ENCODE measurements around the gene POU3F3.

POU3F3 gene

DNA sequence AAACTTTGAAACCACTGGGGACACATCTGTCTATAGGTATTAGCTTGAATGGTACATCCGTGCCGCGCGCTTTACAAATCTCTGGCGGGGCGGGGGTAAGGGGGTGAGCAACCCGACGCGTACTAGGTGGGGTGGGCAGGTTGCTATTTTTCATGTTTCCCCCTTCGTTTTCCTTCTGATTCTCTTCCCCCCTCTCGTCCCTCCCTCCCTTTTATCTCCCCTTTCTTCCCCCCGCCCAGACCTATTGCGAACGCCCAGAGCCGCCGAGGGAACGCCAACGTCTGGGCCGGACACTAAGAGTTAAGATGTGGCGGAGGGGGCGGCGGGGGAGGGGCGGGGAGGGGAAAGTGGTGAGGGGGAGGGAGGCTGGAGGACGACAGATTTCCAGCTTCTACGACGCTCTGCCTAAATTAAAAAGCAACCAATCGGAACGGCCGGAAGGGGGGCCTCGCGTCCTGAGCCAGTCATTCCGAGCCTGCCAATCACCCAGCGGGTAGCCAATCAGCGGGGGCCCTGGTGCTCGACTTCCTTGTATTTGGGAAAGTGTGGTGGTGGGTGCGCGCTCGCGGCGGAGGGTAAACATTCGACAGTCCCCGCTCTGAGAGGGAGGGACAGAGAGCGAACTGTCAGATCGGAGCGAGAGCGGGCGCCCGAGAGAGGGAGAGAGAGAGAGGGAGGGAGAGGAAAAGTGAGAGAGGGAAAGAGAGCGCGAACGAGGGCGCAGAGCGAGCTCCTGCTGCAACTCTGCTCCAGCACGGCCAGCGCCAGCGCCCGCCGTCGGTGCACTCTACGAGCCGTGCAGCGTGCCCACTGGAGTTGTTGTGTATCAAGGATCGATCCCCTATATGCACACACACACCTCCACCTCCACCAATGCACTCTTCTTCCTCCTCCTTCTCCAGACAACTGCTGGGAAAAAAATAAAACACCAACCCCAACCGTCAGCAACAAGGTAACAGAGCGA lies at the start of gene POU3F3:
TSS of gene POU3F3 (plus strand) at position 582 of the 964 bp plus-strand sequence. CDS start 1,396 bp downstream, outside the sequence.
- ATAC-seq (replicated peaks): peak; percentile 44 to 57
- Mint-ChIP-seq H3K4me1 (peaks cover 33 to 55% of the 10 kb centered on the region in 2 donors), H3K4me3 (peak within 1 kb of the TSS; percentile 81 to 83), H3K27ac (peak within 1 kb of the TSS; percentile 94), H3K36me3 (peaks cover 6 to 12% of the 10 kb centered on the region in 2 donors), H3K27me3 (peaks cover 77 to 86% of the 10 kb centered on the region in 2 donors), H3K9me3 (peaks cover 3 to 4% of the 10 kb centered on the region in 2 donors)
- DNase-seq: peak; percentile 27

DNA sequence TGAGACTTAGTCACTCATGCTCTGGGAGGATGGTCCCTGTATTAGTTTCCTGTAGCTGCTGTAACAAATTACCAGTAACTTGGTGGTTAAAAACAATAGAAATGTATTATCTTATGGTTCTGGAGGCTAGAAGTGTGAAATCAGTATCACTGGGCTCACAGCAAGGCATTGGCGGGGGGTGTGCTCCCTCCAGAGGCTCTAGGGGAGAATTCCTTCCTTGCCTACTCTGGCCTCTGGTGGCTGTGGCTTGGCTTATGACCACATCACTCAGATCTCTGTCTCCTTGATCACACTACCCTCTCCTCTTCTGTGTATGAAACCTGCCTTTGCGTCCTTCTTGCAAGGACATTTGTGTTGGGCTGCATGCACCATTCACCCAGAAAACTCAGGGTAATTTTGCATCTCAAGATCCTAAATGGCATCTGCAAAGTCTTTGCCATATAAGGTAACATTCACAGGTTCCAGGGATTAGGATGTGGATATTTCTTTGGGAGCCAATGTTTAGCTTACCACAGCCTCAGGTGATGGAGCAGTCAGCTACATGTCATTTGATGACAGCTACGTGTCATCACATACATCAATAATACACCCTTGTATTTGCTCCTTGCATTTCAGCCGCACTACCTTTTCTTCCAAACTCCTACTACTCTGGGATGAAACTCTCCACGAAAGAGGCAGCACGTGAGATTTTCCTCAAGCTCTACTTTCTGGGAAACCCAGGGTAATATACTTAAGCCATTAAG lies 49.6 kb upstream of the POU3F3 start:
- no peak overlapping the region for H3K4me3 Mint-ChIP-seq
- no peak for DNase-seq
- peaks cover 11 to 20% of the 10 kb centered on the region in 2 donors for H3K27me3 Mint-ChIP-seq
- H3K27ac Mint-ChIP-seq: no peak overlapping the region
- H3K9me3 Mint-ChIP-seq: peaks cover 11 to 14% of the 10 kb centered on the region in 2 donors
- no peak for ATAC-seq (replicated peaks)
- peaks cover 0 to 2% of the 10 kb centered on the region in 2 donors for H3K36me3 Mint-ChIP-seq
- no peaks in the 10 kb centered on the region for H3K4me1 Mint-ChIP-seq

- no peak overlapping the region for H3K27ac Mint-ChIP-seq
- no peak for DNase-seq
- no peaks in the 10 kb centered on the region for H3K4me1 Mint-ChIP-seq
- no peak for ATAC-seq (replicated peaks)
- H3K9me3 Mint-ChIP-seq: peaks cover 0 to 8% of the 10 kb centered on the region in 2 donors
- H3K4me3 Mint-ChIP-seq: no peak overlapping the region
- peaks cover 0 to 2% of the 10 kb centered on the region in 2 donors for H3K36me3 Mint-ChIP-seq
- peaks cover 8 to 14% of the 10 kb centered on the region in 2 donors for H3K27me3 Mint-ChIP-seq
Observed at GRCh38 chr2:104812286-104812685, 41.6 kb upstream of the POU3F3 start.

DNA sequence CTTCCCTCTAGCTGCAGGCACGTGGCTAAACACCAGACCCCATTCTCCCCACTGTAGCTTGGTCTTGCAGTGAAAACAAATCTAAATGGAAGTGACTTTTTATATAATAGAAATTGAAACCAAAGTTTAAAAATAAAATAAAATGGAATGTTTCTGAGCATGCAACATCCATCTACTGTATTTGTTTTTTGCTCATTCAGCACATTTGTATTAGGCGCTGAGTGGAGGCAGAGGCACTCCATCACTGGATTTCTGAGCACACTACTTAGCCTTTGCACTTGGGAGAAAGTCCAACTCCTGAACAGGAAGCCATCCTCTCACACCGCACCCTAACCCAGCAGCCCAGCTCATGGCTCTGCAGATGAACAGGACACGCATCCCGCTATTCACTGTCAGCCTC lies 37.8 kb upstream of the POU3F3 start:
- H3K36me3 Mint-ChIP-seq: no peaks in the 10 kb centered on the region
- DNase-seq (no peak), ATAC-seq (replicated peaks) (no peak)
- H3K4me3 Mint-ChIP-seq: no peak overlapping the region
- no peaks in the 10 kb centered on the region for H3K4me1 Mint-ChIP-seq
- H3K9me3 Mint-ChIP-seq: no peaks in the 10 kb centered on the region
- no peak overlapping the region for H3K27ac Mint-ChIP-seq
- peaks cover 19 to 22% of the 10 kb centered on the region in 2 donors for H3K27me3 Mint-ChIP-seq

DNA sequence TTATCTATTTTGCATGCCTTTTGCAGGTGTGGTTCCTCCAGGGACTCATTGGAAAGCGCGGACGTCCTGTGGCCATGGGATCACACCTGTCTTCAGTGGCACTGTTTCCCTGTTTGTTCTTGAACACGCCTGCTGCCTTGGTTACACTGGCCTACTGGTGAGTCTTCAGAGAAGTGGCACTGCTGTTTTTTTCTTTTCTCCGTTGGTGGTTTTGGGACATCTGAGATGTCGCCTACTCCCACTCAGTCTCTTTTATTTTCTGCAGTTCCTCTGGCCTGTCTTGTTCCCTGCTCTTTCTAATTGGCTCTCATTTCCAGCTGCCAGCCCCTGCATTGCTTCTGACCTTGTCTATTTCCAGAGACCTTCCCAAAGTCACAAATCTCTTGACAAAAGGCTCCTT lies 35.7 kb upstream of the POU3F3 start:
- H3K27ac Mint-ChIP-seq: no peak overlapping the region
- H3K27me3 Mint-ChIP-seq: peaks cover 19 to 22% of the 10 kb centered on the region in 2 donors
- no peaks in the 10 kb centered on the region for H3K36me3 Mint-ChIP-seq
- DNase-seq: no peak
- ATAC-seq (replicated peaks): no peak
- H3K9me3 Mint-ChIP-seq: no peaks in the 10 kb centered on the region
- H3K4me1 Mint-ChIP-seq: no peaks in the 10 kb centered on the region
- no peak overlapping the region for H3K4me3 Mint-ChIP-seq

DNA sequence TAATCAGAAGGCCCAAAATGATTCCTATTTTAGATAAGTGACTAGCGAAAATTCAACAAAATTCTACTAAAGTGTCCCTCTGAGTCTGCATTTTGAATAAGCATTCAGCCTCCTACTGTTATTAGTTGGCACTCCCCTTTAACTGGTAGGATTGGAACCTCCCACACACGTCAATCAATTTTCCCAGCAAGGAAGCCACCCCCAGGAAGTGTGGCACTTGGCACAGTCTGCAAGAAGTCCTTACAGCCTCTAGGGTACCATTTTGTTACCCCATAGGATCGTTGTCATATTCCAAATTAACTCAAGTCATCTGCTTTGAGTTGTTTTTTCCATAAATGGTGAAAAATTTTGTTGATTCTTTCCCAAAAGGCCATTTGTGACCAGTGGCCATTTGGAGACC lies 33.8 kb upstream of the POU3F3 start:
- no peaks in the 10 kb centered on the region for H3K36me3 Mint-ChIP-seq
- no peak overlapping the region for H3K4me3 Mint-ChIP-seq
- peaks cover 19 to 22% of the 10 kb centered on the region in 2 donors for H3K27me3 Mint-ChIP-seq
- DNase-seq (no peak), ATAC-seq (replicated peaks) (no peak)
- no peak overlapping the region for H3K27ac Mint-ChIP-seq
- peaks cover 0 to 5% of the 10 kb centered on the region in 2 donors for H3K9me3 Mint-ChIP-seq
- H3K4me1 Mint-ChIP-seq: no peaks in the 10 kb centered on the region

DNA sequence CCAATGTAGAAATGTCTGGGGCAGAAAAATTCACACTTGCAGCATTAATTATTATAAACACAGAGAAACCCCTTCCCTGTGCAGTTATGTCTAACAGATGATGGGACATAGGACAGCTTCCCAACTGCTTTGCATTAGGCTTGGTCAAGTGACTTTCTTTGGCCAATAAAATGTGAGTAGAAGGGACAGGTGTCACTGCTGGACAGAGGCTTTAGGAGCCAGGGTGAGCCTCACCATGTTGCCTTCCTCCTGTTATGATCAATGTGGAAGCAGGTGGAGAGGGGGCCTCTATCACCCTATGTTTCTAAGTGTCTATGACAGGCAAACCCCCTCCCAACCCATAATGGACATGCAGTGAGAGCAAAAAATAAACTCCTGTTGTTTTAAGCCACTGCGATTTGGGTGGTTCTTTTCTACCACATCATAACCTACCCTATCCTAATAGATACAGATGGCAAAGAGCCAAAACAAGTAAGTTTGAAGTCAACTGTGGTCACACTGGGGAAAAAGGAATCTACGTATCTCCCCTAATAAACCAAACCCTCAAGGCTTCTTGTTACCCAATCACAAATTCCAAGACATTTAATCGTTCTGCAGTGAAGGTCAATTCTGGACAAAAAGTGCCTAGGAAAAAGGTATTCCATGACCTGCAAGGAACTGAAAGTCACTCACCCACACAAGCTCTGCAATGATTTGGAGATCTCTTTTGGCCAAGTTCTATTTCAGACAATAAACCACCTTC lies 28.6 kb upstream of the POU3F3 start:
- no peak overlapping the region for H3K27ac Mint-ChIP-seq
- no peaks in the 10 kb centered on the region for H3K4me1 Mint-ChIP-seq
- DNase-seq: no peak
- peaks cover 19 to 26% of the 10 kb centered on the region in 2 donors for H3K27me3 Mint-ChIP-seq
- H3K9me3 Mint-ChIP-seq: peaks cover 0 to 5% of the 10 kb centered on the region in 2 donors
- no peaks in the 10 kb centered on the region for H3K36me3 Mint-ChIP-seq
- ATAC-seq (replicated peaks): no peak
- no peak overlapping the region for H3K4me3 Mint-ChIP-seq

- Mint-ChIP-seq H3K4me1 (no peaks in the 10 kb centered on the region), H3K36me3 (no peaks in the 10 kb centered on the region), H3K9me3 (peaks cover 0 to 5% of the 10 kb centered on the region in 2 donors), H3K4me3 (no peak overlapping the region), H3K27me3 (peaks cover 14 to 23% of the 10 kb centered on the region in 2 donors), H3K27ac (no peak overlapping the region)
- no peak for ATAC-seq (replicated peaks)
- DNase-seq: no peak
Observed at GRCh38 chr2:104826016-104826415, 27.9 kb upstream of the POU3F3 start.

DNA sequence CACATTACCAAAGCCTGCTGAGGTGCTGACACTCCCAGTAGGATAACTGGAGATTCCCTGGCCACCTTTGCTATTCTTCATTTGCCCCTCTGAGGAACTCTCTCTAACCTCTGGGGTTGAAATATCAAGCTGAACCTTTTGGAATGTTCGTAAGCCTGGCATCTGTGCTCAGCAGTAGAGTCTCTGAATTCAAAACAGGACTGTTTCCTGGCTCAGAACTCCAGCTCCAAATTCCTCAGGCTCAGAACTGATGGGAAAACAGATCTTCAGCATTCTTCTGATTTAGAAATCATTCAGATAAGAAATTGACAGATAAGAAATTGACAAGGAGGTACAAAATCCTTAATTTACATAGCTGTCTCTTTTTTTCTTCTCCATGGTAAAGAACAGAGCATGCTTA lies 22.2 kb upstream of the POU3F3 start:
- H3K9me3 Mint-ChIP-seq: no peaks in the 10 kb centered on the region
- H3K27me3 Mint-ChIP-seq: peaks cover 30 to 43% of the 10 kb centered on the region in 2 donors
- H3K4me3 Mint-ChIP-seq: no peak overlapping the region
- H3K36me3 Mint-ChIP-seq: no peaks in the 10 kb centered on the region
- DNase-seq (no peak), ATAC-seq (replicated peaks) (no peak)
- no peaks in the 10 kb centered on the region for H3K4me1 Mint-ChIP-seq
- H3K27ac Mint-ChIP-seq: no peak overlapping the region

GRCh38 chr2:104834431-104835153 lies 19.3 kb upstream of the POU3F3 start:
- peaks cover 31 to 47% of the 10 kb centered on the region in 2 donors for H3K27me3 Mint-ChIP-seq
- no peaks in the 10 kb centered on the region for H3K9me3 Mint-ChIP-seq
- no peak overlapping the region for H3K27ac Mint-ChIP-seq
- no peaks in the 10 kb centered on the region for H3K4me1 Mint-ChIP-seq
- H3K4me3 Mint-ChIP-seq: no peak overlapping the region
- ATAC-seq (replicated peaks) (no peak), DNase-seq (no peak)
- H3K36me3 Mint-ChIP-seq: no peaks in the 10 kb centered on the region

DNA sequence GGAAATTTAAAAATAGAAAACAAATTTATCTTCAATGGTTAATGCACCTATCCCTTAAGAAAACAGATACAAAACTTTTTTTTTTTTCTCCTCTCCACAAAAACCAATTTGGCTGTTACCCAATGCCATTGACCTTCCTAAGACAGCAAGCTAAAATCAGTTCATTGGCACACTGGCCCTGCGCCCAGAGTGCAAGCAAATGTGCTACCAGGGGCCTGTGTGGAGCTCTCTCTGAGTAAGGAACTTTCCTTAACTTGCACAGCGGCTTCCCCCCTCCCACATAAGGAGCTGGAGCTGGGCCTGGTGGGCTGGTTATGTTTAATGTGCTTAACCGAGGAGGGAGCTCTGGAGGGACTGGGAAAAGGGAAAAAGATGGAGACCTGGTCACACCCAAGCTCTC lies 17.6 kb upstream of the POU3F3 start:
- H3K27me3 Mint-ChIP-seq: peaks cover 24 to 50% of the 10 kb centered on the region in 2 donors
- no peaks in the 10 kb centered on the region for H3K4me1 Mint-ChIP-seq
- no peak overlapping the region for H3K27ac Mint-ChIP-seq
- no peaks in the 10 kb centered on the region for H3K9me3 Mint-ChIP-seq
- no peak for DNase-seq
- no peak overlapping the region for H3K4me3 Mint-ChIP-seq
- no peak for ATAC-seq (replicated peaks)
- no peaks in the 10 kb centered on the region for H3K36me3 Mint-ChIP-seq

DNA sequence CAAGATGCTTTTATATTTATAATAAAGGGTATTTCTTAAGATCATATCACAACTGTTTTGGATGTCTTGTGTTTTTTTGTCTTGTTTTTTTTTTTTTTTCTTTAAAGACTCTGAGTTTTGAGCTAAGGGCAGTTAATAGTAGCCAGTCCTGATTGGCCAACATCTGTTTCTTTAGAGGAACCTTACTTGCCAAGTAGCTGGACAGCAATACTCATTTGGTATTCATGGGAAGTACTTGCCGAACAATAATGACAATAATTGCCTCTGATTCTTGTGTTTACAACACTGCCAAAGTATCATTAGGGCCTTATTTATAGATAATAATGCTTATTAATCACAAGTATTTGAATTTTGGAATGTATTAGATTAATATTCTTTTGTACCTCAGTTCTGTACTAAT lies 17.1 kb upstream of the POU3F3 start:
- H3K27me3 Mint-ChIP-seq: peaks cover 27 to 49% of the 10 kb centered on the region in 2 donors
- no peaks in the 10 kb centered on the region for H3K36me3 Mint-ChIP-seq
- ATAC-seq (replicated peaks): no peak
- H3K27ac Mint-ChIP-seq: no peak overlapping the region
- no peak for DNase-seq
- H3K9me3 Mint-ChIP-seq: no peaks in the 10 kb centered on the region
- H3K4me3 Mint-ChIP-seq: no peak overlapping the region
- no peaks in the 10 kb centered on the region for H3K4me1 Mint-ChIP-seq

- ATAC-seq (replicated peaks): no peak
- H3K36me3 Mint-ChIP-seq: peaks cover 0 to under 1% of the 10 kb centered on the region in 2 donors
Observed at GRCh38 chr2:104840156-104840555, 13.8 kb upstream of the POU3F3 start.

More at GRCh38 chr2:104840156-104840555, 13.8 kb upstream of the POU3F3 start:
- Mint-ChIP-seq H3K4me3 (no peak overlapping the region), H3K27me3 (peaks cover 39 to 67% of the 10 kb centered on the region in 2 donors), H3K4me1 (peaks cover 7 to 16% of the 10 kb centered on the region in 2 donors), H3K9me3 (no peaks in the 10 kb centered on the region), H3K27ac (no peak overlapping the region)
- DNase-seq: no peak
